ENCODE measurements around the gene ZNF821. TPM values are rescaled to one million over a fixed set of nuclear protein-coding genes. Genes with fewer than 3 reads are reported as not detected.

Gene ZNF821
- total RNA-seq, 1 donor from 2014 or later = 10.4 TPM

DNA sequence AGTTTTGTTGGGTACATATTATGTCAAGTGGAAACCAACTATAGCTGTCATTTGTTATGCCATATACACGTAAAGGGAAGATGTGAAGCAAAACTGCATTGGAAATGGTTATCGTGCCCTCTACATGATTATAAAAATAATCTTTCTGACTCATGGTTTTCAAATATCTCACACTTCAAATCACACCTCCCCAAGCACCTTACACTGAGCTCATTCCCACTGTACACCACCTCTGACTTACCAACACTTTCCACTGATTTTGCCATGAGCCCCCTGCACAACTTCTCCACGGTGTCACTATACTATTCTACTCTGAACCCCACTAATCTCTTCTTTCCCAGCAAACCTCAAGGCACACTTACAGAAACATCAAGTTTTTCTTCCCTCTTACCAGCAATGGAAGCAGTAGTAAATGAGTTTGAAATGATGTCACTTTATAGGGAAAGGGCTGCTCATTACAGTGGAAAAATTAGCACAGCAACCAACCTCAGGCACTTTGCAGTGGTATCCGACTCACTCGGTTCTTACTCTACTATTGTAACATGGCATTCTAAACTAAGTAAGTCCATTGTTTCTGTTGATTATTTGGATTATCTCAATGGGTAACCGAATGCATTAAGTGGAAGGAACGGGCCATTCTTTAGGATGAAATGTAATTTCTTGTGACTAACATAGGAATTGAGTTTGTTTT is 18.7 kb downstream of the ZNF821 start:
- Histone ChIP-seq H3K9ac (ENCODE audit: low read length) (no peak overlapping the region), H3K79me2 (ENCODE audit: insufficient read depth, low read length) (no peaks in the 10 kb centered on the region), H3K36me3 (ENCODE audit: insufficient read depth, low read length) (peaks cover 23% of the 10 kb centered on the region), H4K20me1 (ENCODE audit: insufficient read depth, low read length) (no peaks in the 10 kb centered on the region), H3K27ac (ENCODE audit: low read depth, low read length) (no peak overlapping the region), H3K4me2 (ENCODE audit: low read length) (no peak overlapping the region), H3K27me3 (ENCODE audit: insufficient read depth, low read length) (no peaks in the 10 kb centered on the region), H2AFZ (ENCODE audit: low read depth, low read length) (no peak overlapping the region), H3K4me3 (ENCODE audit: insufficient read depth, low read depth, low read length) (no peak overlapping the region), H3K9me3 (ENCODE audit: insufficient read depth, low read depth, low read length) (no peaks in the 10 kb centered on the region), H3K4me1 (ENCODE audit: insufficient read depth, low read length) (no peaks in the 10 kb centered on the region)
- H3K4me1 Mint-ChIP-seq (ENCODE audit: low read depth, unreplicated experiment) = no peaks in the 10 kb centered on the region
- DNase-seq (ENCODE audit: low read depth) (no peak), FAIRE-seq (no peak)
- TF ChIP-seq EZH2 (IDR thresholded peaks at IDR 0.05; ENCODE audit: insufficient read depth, low read length) = no peak
- TF ChIP-seq CTCF (IDR thresholded peaks at IDR 0.05; ENCODE audit: insufficient read depth, low read depth, low read length) = no peak
- H3K27ac Mint-ChIP-seq (ENCODE audit: unreplicated experiment) = no peak overlapping the region
- H3K36me3 Mint-ChIP-seq (ENCODE audit: low read depth, unreplicated experiment) = peaks cover 20% of the 10 kb centered on the region
- H3K4me3 Mint-ChIP-seq (ENCODE audit: unreplicated experiment) = no peak overlapping the region
- no peaks in the 10 kb centered on the region for H3K9me3 Mint-ChIP-seq (ENCODE audit: unreplicated experiment)
- no peaks in the 10 kb centered on the region for H3K27me3 Mint-ChIP-seq (ENCODE audit: low read depth, unreplicated experiment)

DNA sequence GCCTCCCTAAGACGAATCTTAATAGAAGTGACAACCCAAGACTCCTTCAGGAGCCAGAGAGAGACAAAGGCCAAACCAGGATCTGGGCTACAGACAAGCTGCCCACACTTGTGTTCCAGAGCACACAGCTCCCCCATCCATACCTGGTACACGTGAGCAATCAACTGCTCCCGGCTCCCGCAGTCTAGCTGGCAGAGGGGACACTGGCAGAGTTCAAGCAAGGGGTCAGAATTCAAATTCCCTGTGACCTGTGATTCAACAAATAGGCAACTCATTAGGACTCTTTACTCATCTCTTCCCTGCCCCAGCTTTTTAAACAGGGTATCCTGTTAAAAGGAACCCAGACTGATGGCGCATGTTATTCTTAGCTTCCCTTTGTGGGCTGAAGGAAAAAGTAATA is 20.0 kb downstream of the ZNF821 start:
- Mint-ChIP-seq H3K4me1 (ENCODE audit: low read depth, unreplicated experiment) (peaks cover 5% of the 10 kb centered on the region), H3K4me3 (ENCODE audit: unreplicated experiment) (no peak overlapping the region), H3K9me3 (ENCODE audit: unreplicated experiment) (no peaks in the 10 kb centered on the region), H3K36me3 (ENCODE audit: low read depth, unreplicated experiment) (peaks cover 14% of the 10 kb centered on the region), H3K27ac (ENCODE audit: unreplicated experiment) (no peak overlapping the region), H3K27me3 (ENCODE audit: low read depth, unreplicated experiment) (no peaks in the 10 kb centered on the region)
- FAIRE-seq (no peak), DNase-seq (ENCODE audit: low read depth) (no peak)
- Histone ChIP-seq H3K9me3 (ENCODE audit: insufficient read depth, low read depth, low read length) (no peaks in the 10 kb centered on the region), H4K20me1 (ENCODE audit: insufficient read depth, low read length) (peaks cover 4% of the 10 kb centered on the region), H3K27me3 (ENCODE audit: insufficient read depth, low read length) (no peaks in the 10 kb centered on the region), H3K4me3 (ENCODE audit: insufficient read depth, low read depth, low read length) (no peak overlapping the region), H3K4me1 (ENCODE audit: insufficient read depth, low read length) (no peaks in the 10 kb centered on the region), H3K27ac (ENCODE audit: low read depth, low read length) (no peak overlapping the region), H3K36me3 (ENCODE audit: insufficient read depth, low read length) (peaks cover 27% of the 10 kb centered on the region), H3K9ac (ENCODE audit: low read length) (no peak overlapping the region), H3K79me2 (ENCODE audit: insufficient read depth, low read length) (no peaks in the 10 kb centered on the region), H3K4me2 (ENCODE audit: low read length) (no peak overlapping the region), H2AFZ (ENCODE audit: low read depth, low read length) (no peak overlapping the region)
- TF ChIP-seq CTCF (IDR thresholded peaks at IDR 0.05; ENCODE audit: insufficient read depth, low read depth, low read length) (no peak), EZH2 (IDR thresholded peaks at IDR 0.05; ENCODE audit: insufficient read depth, low read length) (no peak)

DNA sequence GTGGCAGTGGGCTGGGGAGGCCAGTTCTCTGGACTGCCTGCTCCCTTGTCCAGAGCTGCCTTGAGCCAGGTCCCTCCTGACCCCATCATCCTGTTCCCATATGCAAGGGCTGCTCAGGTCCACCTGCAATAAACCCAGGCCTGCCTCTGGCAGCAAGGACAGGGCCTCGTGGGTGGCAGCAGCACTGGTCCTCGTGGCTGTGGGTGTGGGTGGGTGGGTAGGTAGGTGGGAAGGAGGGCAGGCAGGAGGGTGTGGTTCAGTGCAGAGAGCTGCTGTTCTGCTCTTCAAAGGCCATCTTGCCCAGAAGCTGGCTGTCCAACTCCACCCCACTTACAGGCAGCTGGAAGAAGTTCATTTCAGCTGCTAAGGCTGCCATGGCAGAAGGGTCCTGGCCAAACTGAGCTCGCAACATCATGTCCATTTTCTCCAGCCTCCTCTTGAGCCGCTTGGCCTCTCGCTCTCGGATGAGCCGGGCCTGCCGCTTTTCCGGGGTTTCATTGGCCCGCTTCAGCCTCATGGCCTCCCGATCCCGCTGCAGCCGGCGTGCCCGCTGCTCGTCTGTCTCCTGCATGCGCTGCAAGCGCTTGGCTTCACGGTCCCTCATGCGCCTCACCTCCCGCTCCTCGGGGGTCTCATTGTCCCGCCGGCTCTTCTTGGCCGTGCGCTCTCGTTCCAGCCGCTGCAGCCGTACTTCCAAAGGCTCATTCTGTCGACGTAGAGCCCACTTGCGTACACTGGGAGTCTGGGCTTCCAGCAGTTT is 24.0 kb downstream of the ZNF821 start:
- no peak overlapping the region for H3K27ac Mint-ChIP-seq (ENCODE audit: unreplicated experiment)
- Histone ChIP-seq H3K27ac (ENCODE audit: low read depth, low read length) (no peak overlapping the region), H3K4me1 (ENCODE audit: insufficient read depth, low read length) (no peaks in the 10 kb centered on the region), H3K79me2 (ENCODE audit: insufficient read depth, low read length) (peaks cover 20% of the 10 kb centered on the region), H4K20me1 (ENCODE audit: insufficient read depth, low read length) (peaks cover 25% of the 10 kb centered on the region), H2AFZ (ENCODE audit: low read depth, low read length) (no peak overlapping the region), H3K9me3 (ENCODE audit: insufficient read depth, low read depth, low read length) (no peaks in the 10 kb centered on the region), H3K9ac (ENCODE audit: low read length) (no peak overlapping the region), H3K4me3 (ENCODE audit: insufficient read depth, low read depth, low read length) (no peak overlapping the region), H3K4me2 (ENCODE audit: low read length) (no peak overlapping the region), H3K36me3 (ENCODE audit: insufficient read depth, low read length) (peaks cover 21% of the 10 kb centered on the region), H3K27me3 (ENCODE audit: insufficient read depth, low read length) (no peaks in the 10 kb centered on the region)
- FAIRE-seq (no peak), DNase-seq (ENCODE audit: low read depth) (no peak)
- H3K9me3 Mint-ChIP-seq (ENCODE audit: unreplicated experiment) = no peaks in the 10 kb centered on the region
- H3K27me3 Mint-ChIP-seq (ENCODE audit: low read depth, unreplicated experiment) = no peaks in the 10 kb centered on the region
- H3K36me3 Mint-ChIP-seq (ENCODE audit: low read depth, unreplicated experiment) = peaks cover 21% of the 10 kb centered on the region
- no peak for TF ChIP-seq EZH2 (IDR thresholded peaks at IDR 0.05; ENCODE audit: insufficient read depth, low read length)
- TF ChIP-seq CTCF (IDR thresholded peaks at IDR 0.05; ENCODE audit: insufficient read depth, low read depth, low read length) = no peak
- H3K4me3 Mint-ChIP-seq (ENCODE audit: unreplicated experiment) = no peak overlapping the region
- H3K4me1 Mint-ChIP-seq (ENCODE audit: low read depth, unreplicated experiment) = peaks cover 11% of the 10 kb centered on the region
